Measurements from ENCODE around the gene TFAP2A. TPM values are rescaled to one million over a fixed set of nuclear protein-coding genes. Genes with fewer than 3 reads are reported as not detected.

TFAP2A gene
- total RNA-seq, 1 donor from 2014 or later = 0.32 TPM

GRCh38 chr6:10404107-10404798 lies 10.6 kb downstream of the TFAP2A start:
- H3K4me1 Mint-ChIP-seq (ENCODE audit: low read depth, unreplicated experiment) = peaks cover 3% of the 10 kb centered on the region
- H3K27me3 Mint-ChIP-seq (ENCODE audit: unreplicated experiment) = peaks cover 12% of the 10 kb centered on the region
- peak overlapping the region; percentile 62 for H3K27ac Mint-ChIP-seq (ENCODE audit: unreplicated experiment)
- H3K36me3 Mint-ChIP-seq (ENCODE audit: unreplicated experiment) = no peaks in the 10 kb centered on the region
- no peak for TF ChIP-seq CTCF (IDR thresholded peaks at IDR 0.05; ENCODE audit: partially characterized antibody, unreplicated experiment)
- DNase-seq = peak; percentile 95
- peak overlapping the region; percentile 90 for H3K4me3 Mint-ChIP-seq (ENCODE audit: unreplicated experiment)
- peaks cover 2% of the 10 kb centered on the region for H3K9me3 Mint-ChIP-seq (ENCODE audit: unreplicated experiment)

DNA sequence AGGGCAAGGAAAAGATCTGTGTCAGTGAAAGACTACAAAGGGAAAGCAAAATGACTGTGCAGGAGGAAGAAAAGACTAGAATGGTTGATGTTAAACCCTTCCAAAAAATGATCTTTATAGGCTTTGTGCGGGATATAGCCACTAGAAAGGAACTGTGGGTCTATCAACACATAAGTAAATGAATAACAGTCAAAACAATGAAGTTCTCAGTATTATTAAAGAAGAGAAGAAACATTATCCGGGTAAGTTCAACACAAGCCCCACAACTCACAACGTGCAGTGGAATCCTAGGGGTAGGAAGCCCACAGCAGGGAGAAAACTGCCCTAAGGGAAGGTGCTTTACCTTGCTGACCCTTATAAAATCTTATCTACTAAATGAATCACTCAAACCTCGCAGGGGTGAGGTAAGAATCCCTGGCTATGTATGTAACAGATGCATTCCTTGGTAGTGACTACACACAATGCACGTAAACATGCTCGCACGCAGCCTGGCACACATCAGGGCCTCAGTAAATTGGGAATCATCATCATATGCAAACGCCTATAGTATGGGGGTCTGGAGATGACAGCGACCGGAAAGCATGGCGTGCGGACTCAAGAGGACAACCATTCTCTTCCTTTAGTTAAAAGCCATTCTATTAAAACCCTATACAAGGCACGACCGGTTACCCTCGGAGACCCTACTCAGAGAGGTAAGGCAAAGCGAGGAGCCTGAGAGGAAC lies 11.3 kb downstream of the TFAP2A start:
- H3K27ac Mint-ChIP-seq (ENCODE audit: unreplicated experiment) = no peak overlapping the region

GRCh38 chr6:10402648-10403311 lies 12.1 kb downstream of the TFAP2A start:
- no peaks in the 10 kb centered on the region for H3K36me3 Mint-ChIP-seq (ENCODE audit: unreplicated experiment)
- peaks cover 21% of the 10 kb centered on the region for H3K27me3 Mint-ChIP-seq (ENCODE audit: unreplicated experiment)
- no peak for DNase-seq
- H3K9me3 Mint-ChIP-seq (ENCODE audit: unreplicated experiment) = peaks cover 5% of the 10 kb centered on the region
- no peak for TF ChIP-seq CTCF (IDR thresholded peaks at IDR 0.05; ENCODE audit: partially characterized antibody, unreplicated experiment)
- peaks cover 8% of the 10 kb centered on the region for H3K4me1 Mint-ChIP-seq (ENCODE audit: low read depth, unreplicated experiment)
- H3K4me3 Mint-ChIP-seq (ENCODE audit: unreplicated experiment) = peak overlapping the region; percentile 84
- H3K27ac Mint-ChIP-seq (ENCODE audit: unreplicated experiment) = no peak overlapping the region

More for the DNA sequence above, 11.3 kb downstream of the TFAP2A start:
- TF ChIP-seq CTCF (IDR thresholded peaks at IDR 0.05; ENCODE audit: partially characterized antibody, unreplicated experiment) = no peak
- H3K4me1 Mint-ChIP-seq (ENCODE audit: low read depth, unreplicated experiment) = peaks cover 5% of the 10 kb centered on the region
- peak overlapping the region; percentile 84 for H3K4me3 Mint-ChIP-seq (ENCODE audit: unreplicated experiment)
- H3K27me3 Mint-ChIP-seq (ENCODE audit: unreplicated experiment) = peaks cover 18% of the 10 kb centered on the region
- no peaks in the 10 kb centered on the region for H3K36me3 Mint-ChIP-seq (ENCODE audit: unreplicated experiment)
- DNase-seq = no peak
- H3K9me3 Mint-ChIP-seq (ENCODE audit: unreplicated experiment) = peaks cover 5% of the 10 kb centered on the region

GRCh38 chr6:10401632-10402223 lies 13.1 kb downstream of the TFAP2A start:
- no peak overlapping the region for H3K4me3 Mint-ChIP-seq (ENCODE audit: unreplicated experiment)
- H3K27ac Mint-ChIP-seq (ENCODE audit: unreplicated experiment) = no peak overlapping the region
- no peak for TF ChIP-seq CTCF (IDR thresholded peaks at IDR 0.05; ENCODE audit: partially characterized antibody, unreplicated experiment)
- H3K27me3 Mint-ChIP-seq (ENCODE audit: unreplicated experiment) = peaks cover 25% of the 10 kb centered on the region
- H3K9me3 Mint-ChIP-seq (ENCODE audit: unreplicated experiment) = peaks cover 7% of the 10 kb centered on the region
- DNase-seq = no peak
- no peaks in the 10 kb centered on the region for H3K36me3 Mint-ChIP-seq (ENCODE audit: unreplicated experiment)
- H3K4me1 Mint-ChIP-seq (ENCODE audit: low read depth, unreplicated experiment) = peaks cover 8% of the 10 kb centered on the region

Measured in glutamatergic neuron (in vitro differentiated cells).